Skeletal muscle tissue (tissue), 4 donors: Measurements from ENCODE around the gene OLFM1. TPM values are rescaled to one million over a fixed set of nuclear protein-coding genes. Genes with fewer than 3 reads are reported as not detected.

Experiments
- H3K27ac ChIP-seq: one replicate; pipeline ENCODE4 v1.7.0; 2013; ENCODE audit warnings: mild to moderate bottlenecking, low read depth, low read length, inconsistent platforms
- H3K27me3 ChIP-seq, 3 donors: one replicate each; pipeline ENCODE4 v1.7.0; 2013; ENCODE audit warnings: low read length in 3 of 3; ENCODE audit not compliant: control insufficient read depth in 3 of 3, insufficient read depth in 3 of 3
- H3K36me3 ChIP-seq, 3 donors: one replicate each; pipeline ENCODE4 v1.7.0; 2013; ENCODE audit warnings: low read length in 3 of 3; ENCODE audit not compliant: control insufficient read depth in 3 of 3, insufficient read depth in 3 of 3
- H3K4me1 ChIP-seq, 3 donors: one replicate each; pipeline ENCODE4 v1.7.0; 2013; ENCODE audit warnings: low read length in 3 of 3, mild to moderate bottlenecking in 3 of 3; ENCODE audit not compliant: control insufficient read depth in 3 of 3, insufficient read depth in 3 of 3
- H3K4me3 ChIP-seq, 3 donors: one replicate each; pipeline ENCODE4 v1.7.0; 2013; ENCODE audit warnings: low read length in 3 of 3
- H3K9ac ChIP-seq, 3 donors: one replicate each; pipeline ENCODE4 v1.7.0; 2013; ENCODE audit warnings: low read length in 3 of 3, mild to moderate bottlenecking in 3 of 3, moderate library complexity in 2 of 3, low read depth in 1 of 3
- H3K9me3 ChIP-seq, 3 donors: one replicate each; pipeline ENCODE4 v1.7.0; 2013; ENCODE audit warnings: low read length in 3 of 3; ENCODE audit not compliant: control insufficient read depth in 3 of 3
- total RNA-seq: library from RNA; depleted of rRNA; stranded (reverse); fragments of >200 nt; gene quantifications from one replicate; pipeline ENCODE4 v1.2.3, GENCODE V29; 2014
- donor health status: Osteomylitis.

OLFM1 gene
- total RNA-seq, 1 donor from 2014 or later, result 2.6 TPM

DNA sequence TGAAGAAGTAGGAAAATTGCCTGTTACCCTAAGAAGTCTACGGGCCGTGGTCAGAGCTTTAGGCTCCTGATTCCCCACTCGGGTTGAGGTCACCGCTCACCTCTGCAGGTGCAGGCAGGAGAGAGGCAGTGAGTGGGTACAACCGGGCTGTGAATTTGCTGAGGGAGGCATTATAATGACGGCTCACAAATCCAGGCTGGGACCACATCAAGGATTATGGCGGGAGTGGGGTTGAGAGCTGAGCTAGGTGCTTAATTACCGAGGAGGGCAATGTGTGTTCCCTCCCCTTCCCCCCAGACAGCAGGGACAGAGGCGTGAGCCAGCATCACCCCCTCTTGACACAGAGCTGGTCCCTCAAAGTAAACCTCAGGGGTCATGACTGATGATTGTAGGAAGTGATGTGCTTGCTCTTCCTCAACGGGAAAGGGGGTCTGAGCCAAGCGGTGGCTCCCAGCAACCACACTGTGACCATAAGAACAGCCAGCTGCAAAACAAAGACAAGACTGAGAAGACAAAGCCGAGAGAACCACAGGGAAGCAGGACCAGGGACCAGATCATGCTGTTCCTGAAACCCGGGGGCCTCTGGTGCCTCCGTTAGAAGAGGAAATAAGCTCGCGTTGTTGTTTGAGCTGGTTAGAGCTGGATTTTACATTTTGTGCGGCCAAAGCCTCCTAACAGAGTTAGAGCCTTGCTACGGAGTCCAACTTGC, 77.7 kb downstream of the OLFM1 start:
- Histone ChIP-seq H3K9me3 (no peaks in the 10 kb centered on the region), H3K4me3 (no peak overlapping the region), H3K4me1 (no peaks in the 10 kb centered on the region), H3K36me3 (no peaks in the 10 kb centered on the region), H3K27me3 (peaks cover 50 to 68% (median 65%) of the 10 kb centered on the region in 3 donors), H3K27ac (no peak overlapping the region), H3K9ac (no peak overlapping the region)

- H3K27me3 ChIP-seq, result peaks cover 53 to 73% (median 66%) of the 10 kb centered on the region in 3 donors
- H3K4me3 ChIP-seq, result no peak overlapping the region
- no peaks in the 10 kb centered on the region for H3K4me1 ChIP-seq
- H3K9ac ChIP-seq, result no peak overlapping the region
- H3K27ac ChIP-seq, result no peak overlapping the region
- H3K36me3 ChIP-seq, result no peaks in the 10 kb centered on the region
- no peaks in the 10 kb centered on the region for H3K9me3 ChIP-seq
Measured at GRCh38 chr9:135165756-135166519, 78.5 kb downstream of the OLFM1 start.

DNA sequence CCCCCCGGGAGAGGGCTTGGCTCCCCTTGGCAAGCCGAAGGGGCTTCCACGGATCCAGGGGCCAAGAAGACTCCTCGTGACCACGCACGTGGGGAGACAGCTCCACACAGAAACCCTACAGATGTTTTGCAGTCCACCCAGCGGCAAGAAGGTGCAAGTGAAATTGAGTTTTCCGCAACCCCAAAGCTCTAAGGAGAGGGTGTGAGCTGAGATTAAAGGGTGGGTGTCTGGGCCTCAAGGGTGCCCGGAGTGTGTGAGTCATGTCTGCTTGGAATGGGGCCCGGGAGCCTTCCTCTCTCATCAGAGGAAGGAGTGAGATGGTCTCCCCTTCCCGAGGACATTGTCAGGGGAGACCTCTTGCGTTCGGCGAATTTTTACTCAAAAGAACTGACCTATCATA, 79.1 kb downstream of the OLFM1 start:
- Histone ChIP-seq H3K9me3 (no peaks in the 10 kb centered on the region), H3K9ac (no peak overlapping the region), H3K4me1 (no peaks in the 10 kb centered on the region), H3K27ac (no peak overlapping the region), H3K27me3 (peaks cover 53 to 76% (median 69%) of the 10 kb centered on the region in 3 donors), H3K4me3 (no peak overlapping the region), H3K36me3 (no peaks in the 10 kb centered on the region)

DNA sequence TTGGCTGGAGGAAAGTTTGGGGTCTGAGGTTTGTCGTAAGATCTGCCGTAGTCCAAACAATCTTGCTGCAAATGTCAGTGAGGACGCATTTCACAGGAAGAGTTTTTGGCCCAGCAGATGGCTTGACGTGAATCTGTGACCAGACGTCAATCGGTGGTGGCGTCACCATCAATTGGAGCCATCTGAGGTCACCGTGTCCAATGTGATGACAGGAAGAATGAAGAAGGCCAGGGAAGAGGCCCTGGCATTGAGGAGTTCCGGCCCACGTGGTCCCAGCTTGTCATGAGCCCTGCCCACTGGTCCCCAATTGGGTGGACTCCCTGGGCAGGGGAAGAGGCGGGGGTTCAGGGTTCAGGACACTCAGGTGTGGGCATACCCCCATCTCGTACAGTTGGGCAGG, 79.9 kb downstream of the OLFM1 start:
- H3K27ac ChIP-seq, result no peak overlapping the region
- peaks cover 52 to 76% (median 69%) of the 10 kb centered on the region in 3 donors for H3K27me3 ChIP-seq
- no peak overlapping the region for H3K4me3 ChIP-seq
- H3K9me3 ChIP-seq, result no peaks in the 10 kb centered on the region
- H3K9ac ChIP-seq, result no peak overlapping the region
- H3K36me3 ChIP-seq, result no peaks in the 10 kb centered on the region
- H3K4me1 ChIP-seq, result no peaks in the 10 kb centered on the region

DNA sequence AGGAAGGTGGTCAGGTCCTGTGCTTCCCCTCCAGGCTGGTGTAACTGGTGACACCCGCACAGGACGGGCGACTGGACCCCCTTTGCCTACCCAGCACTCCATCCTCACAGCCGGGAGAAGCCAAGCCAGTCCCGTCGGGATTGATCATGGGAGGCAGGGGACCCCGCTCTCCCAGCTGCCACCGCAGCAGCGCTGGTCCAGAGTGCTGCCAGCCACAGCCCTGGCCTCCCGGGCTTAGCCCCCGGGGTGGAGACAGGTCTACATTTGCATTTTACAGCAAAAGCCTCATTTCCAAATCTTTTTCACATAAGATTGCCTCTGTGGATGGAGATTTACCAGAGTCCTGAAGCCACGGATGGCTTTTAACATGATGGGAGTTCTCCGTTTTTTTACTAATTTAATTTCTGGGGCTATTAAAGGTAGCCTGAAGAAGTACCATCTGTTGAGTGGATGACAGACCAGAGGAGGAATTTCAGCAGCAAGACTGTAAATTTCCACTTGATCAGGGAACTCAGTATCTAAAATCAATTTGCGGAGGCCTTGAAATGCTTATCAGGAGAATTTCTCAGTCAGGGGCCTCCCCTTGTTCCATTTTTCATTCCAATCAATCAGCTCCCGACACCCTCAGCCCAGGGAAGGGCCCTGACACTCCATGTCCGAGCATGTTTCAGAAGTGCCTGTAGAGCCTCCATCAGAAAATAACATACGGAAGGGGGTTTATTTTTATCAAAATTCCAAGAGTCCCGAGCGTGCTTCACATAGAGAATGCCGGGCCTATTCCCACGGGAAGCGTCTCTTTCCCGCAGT, 80.6 kb downstream of the OLFM1 start:
- no peak overlapping the region for H3K9ac ChIP-seq
- H3K4me1 ChIP-seq, result no peaks in the 10 kb centered on the region
- no peak overlapping the region for H3K4me3 ChIP-seq
- H3K9me3 ChIP-seq, result no peaks in the 10 kb centered on the region
- H3K36me3 ChIP-seq, result no peaks in the 10 kb centered on the region
- peaks cover 52 to 80% (median 69%) of the 10 kb centered on the region in 3 donors for H3K27me3 ChIP-seq
- no peak overlapping the region for H3K27ac ChIP-seq

- H3K27me3 ChIP-seq, result peaks cover 60 to 81% (median 71%) of the 10 kb centered on the region in 3 donors
- H3K27ac ChIP-seq, result no peak overlapping the region
- no peaks in the 10 kb centered on the region for H3K36me3 ChIP-seq
- no peaks in the 10 kb centered on the region for H3K9me3 ChIP-seq
- H3K4me1 ChIP-seq, result no peaks in the 10 kb centered on the region
- no peak overlapping the region for H3K9ac ChIP-seq
- H3K4me3 ChIP-seq, result no peak overlapping the region
Measured at GRCh38 chr9:135169709-135170226, 82.3 kb downstream of the OLFM1 start.

- Histone ChIP-seq H3K36me3 (no peaks in the 10 kb centered on the region), H3K27me3 (peaks cover 56 to 81% (median 70%) of the 10 kb centered on the region in 3 donors), H3K9me3 (no peaks in the 10 kb centered on the region), H3K9ac (no peak overlapping the region), H3K27ac (no peak overlapping the region), H3K4me1 (no peaks in the 10 kb centered on the region), H3K4me3 (no peak overlapping the region)
Measured at GRCh38 chr9:135170535-135170934, 83.1 kb downstream of the OLFM1 start.

Other genes starting within 250 kb of the OLFM1 start
- gene FCN2, start 206.9 kb upstream of the OLFM1 start, total RNA-seq, result 1.0 TPM
- 5.2 TPM for gene FCN1, start 169.8 kb upstream of the OLFM1 start, total RNA-seq